Measurements from ENCODE around the gene ATP6V0A1.

- TF ChIP-seq CTCF (IDR thresholded peaks at IDR 0.05): no peak
- TF ChIP-seq POLR2A (IDR thresholded peaks at IDR 0.05): no peak
These were observed 56.2 kb downstream of the ATP6V0A1 start for GRCh38 chr17:42514867-42515266.
